ENCODE results near the gene CFL2. TPM values are rescaled to one million over a fixed set of nuclear protein-coding genes. Genes with fewer than 3 reads are reported as not detected.

CFL2 gene
- total RNA-seq, 1 donor from 2014 or later, result 34.6 TPM

GRCh38 chr14:34710744-34711143 lies 3.6 kb downstream of the CFL2 start:
- ATAC-seq (no peak), DNase-seq (no peak)
- no peak for TF ChIP-seq CTCF (IDR thresholded peaks at IDR 0.05)
- intact Hi-C loops (cut with DNase I), result no loop called here
- Histone ChIP-seq H3K36me3 (peaks cover 19% of the 10 kb centered on the region), H3K9me3 (no peaks in the 10 kb centered on the region), H3K4me1 (peaks cover 42% of the 10 kb centered on the region), H3K4me3 (no peak overlapping the region), H3K27ac (no peak overlapping the region), H3K27me3 (ENCODE audit: low read depth) (no peaks in the 10 kb centered on the region)

- intact Hi-C loops (cut with DNase I), result no loop called here
- Histone ChIP-seq H3K27ac (no peak overlapping the region), H3K36me3 (peaks cover 19% of the 10 kb centered on the region), H3K4me1 (peaks cover 35% of the 10 kb centered on the region), H3K9me3 (no peaks in the 10 kb centered on the region), H3K4me3 (no peak overlapping the region), H3K27me3 (ENCODE audit: low read depth) (no peaks in the 10 kb centered on the region)
- ATAC-seq, result no peak
- TF ChIP-seq CTCF (IDR thresholded peaks at IDR 0.05), result no peak
- no peak for DNase-seq
These were observed 4.4 kb downstream of the CFL2 start for GRCh38 chr14:34710006-34710405.

GRCh38 chr14:34707722-34708121 lies 6.7 kb downstream of the CFL2 start:
- DNase-seq, result no peak
- no peak for ATAC-seq
- Histone ChIP-seq H3K9me3 (no peaks in the 10 kb centered on the region), H3K27me3 (ENCODE audit: low read depth) (no peaks in the 10 kb centered on the region), H3K4me3 (no peak overlapping the region), H3K27ac (no peak overlapping the region), H3K4me1 (peaks cover 22% of the 10 kb centered on the region), H3K36me3 (peaks cover 12% of the 10 kb centered on the region)
- no peak for TF ChIP-seq CTCF (IDR thresholded peaks at IDR 0.05)
- intact Hi-C loops (cut with DNase I), result no loop called here

- H3K9me3 ChIP-seq, result no peaks in the 10 kb centered on the region
- no peaks in the 10 kb centered on the region for H3K27me3 ChIP-seq (ENCODE audit: low read depth)
- no peaks in the 10 kb centered on the region for H3K36me3 ChIP-seq
- no peak for TF ChIP-seq CTCF (IDR thresholded peaks at IDR 0.05)
- H3K4me1 ChIP-seq, result no peaks in the 10 kb centered on the region
- H3K27ac ChIP-seq, result no peak overlapping the region
- DNase-seq, result no peak
- intact Hi-C loops (cut with DNase I), result no loop called here
- H3K4me3 ChIP-seq, result no peak overlapping the region
- no peak for ATAC-seq
These were observed 12.6 kb downstream of the CFL2 start for GRCh38 chr14:34701808-34702207.

- Histone ChIP-seq H3K4me3 (no peak overlapping the region), H3K36me3 (no peaks in the 10 kb centered on the region), H3K4me1 (no peaks in the 10 kb centered on the region), H3K27me3 (ENCODE audit: low read depth) (no peaks in the 10 kb centered on the region), H3K9me3 (no peaks in the 10 kb centered on the region), H3K27ac (no peak overlapping the region)
- ATAC-seq (no peak), DNase-seq (no peak)
- no peak for TF ChIP-seq CTCF (IDR thresholded peaks at IDR 0.05)
- intact Hi-C loops (cut with DNase I), result no loop called here
These were observed 13.7 kb downstream of the CFL2 start for GRCh38 chr14:34700622-34701130.
